NCI-H2081 (cell line): ENCODE data around the gene PDE4D.

Experiments
- DNase-seq, 2 experiments: peaks; one replicate each; lab custom pipeline; 2025; lab: John Stamatoyannopoulos, UW

Gene PDE4D

DNA sequence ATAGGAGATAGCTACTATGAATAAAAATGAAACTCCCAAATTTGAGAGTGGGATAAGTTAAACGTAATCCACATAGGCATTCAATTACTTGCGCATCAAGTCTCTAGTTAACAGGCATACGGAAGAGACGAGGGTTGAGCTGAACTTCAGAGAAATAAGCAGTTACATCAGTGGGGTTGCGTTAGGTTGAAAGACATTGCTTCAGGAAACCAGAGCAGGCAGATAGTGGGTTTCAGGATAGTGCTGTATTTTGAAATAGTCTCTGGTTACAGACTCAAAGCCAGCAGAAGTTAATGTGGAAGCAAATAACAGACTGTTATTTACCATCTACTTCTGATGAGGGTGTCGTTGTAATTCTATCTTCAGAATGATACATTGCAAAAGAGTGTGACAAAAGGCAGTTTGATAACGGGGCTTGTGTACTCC, 533.4 kb downstream of the PDE4D start:
- no peak for DNase-seq

DNA sequence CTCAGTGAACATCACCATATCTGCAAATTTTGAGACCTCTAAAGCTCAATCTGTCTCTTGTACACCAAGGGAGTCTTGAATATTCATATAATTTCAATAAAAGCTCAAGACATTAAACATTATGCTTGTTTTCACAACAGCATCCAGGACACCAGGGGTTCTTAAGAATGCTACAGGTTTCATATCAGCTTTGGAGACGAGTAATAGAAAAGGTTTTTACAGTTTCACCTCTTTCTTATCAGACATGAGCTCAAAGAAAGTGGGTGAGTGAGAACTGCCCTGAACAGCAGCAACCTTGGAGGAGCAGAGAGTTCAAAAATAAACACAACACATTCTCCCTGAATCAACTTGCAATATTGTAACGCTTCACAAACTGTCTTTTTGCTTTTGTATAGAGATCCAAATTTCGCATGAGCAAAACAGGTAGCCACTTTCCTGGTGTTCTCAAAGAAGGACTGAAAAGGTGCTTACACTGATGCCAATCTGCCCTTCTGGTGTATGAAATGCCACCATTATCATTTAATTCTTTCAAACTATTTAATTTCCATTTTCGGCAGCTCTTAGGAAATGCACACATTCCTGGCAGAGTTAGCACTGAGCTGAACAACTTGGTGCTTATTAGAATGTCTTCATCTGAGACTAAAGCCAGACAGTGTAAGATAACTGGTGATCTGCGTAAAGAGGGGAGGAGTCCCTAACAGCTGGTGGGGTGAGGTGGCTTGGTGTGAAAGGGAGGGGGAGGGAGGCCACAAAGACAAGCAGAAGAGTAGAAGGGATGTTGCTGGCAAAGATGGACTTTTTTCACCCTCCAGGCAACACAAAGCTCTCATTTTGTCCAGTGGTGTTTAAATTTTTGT, 535.3 kb downstream of the PDE4D start:
- DNase-seq: no peak

DNA sequence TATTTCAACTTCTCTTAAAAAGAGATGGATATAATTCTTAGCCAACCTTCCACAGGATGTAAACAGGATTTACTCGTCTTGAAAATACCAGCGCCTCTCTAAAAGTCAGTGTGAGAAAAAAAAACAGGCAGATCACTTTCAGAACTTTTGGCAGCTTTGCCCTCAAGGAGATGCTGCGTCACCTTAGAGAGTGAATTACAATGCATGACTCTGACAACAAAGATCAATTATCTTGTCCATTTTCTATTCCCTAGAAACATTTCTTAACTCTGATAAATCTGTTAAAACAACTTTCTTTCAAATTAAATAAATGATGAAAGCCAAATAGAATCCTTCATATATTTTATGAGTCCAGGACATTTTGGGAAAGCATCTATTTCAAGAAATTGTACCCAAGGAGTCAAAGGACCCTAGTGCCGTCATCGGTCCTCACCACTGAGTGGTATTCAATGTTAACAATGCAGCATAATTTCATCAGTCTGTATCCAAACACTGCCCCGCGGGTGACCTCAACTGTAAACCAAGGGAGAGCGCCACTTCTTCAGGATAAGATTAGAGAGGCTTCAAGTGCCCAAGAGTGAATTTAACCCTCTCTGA, 536.0 kb downstream of the PDE4D start:
- no peak for DNase-seq

DNA sequence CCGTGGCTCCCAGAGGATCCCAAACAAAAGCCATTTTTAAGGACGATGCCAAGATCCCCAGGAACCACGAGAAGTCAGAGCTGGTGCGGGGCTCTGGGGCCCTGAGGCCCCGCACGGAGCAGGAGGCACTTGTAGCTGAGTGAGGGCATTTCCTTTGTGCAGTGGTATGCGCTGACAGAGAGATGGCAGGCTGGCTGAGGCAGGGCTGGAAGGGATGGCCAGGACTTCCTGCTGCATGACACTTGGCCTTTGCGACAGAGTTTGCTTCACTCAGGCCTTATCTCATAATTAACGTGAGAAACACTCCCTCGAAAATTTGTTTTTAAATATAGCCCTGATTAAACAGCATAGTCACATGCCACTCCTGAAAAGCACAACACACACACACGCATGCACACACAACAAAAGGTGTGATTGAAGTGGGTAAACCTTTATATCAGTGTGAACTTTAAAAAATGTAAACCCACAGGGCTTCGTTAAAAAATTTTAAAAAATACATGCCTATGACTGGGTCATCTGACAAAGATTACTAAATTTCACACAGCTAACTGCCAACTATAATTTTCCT, 536.6 kb downstream of the PDE4D start:
- no peak for DNase-seq

DNA sequence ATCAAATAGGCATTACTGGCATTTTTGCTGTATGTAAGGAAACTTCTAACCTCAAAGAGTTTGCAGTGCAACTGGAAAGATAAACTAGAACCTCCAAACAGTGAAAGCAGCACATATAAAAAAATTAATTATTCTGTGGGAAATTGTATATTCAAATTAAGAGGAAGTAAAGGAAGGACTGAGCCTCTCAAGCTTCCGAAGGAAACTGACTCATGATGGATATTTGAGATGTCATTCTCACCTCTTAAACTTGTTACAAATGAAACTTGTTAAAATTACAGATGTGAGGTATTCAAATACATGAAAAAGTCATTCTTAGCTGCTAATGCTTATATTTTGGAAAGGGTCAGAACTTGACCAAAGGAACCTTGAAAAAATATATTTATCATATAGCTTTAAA, 538.7 kb downstream of the PDE4D start:
- no peak for DNase-seq

DNA sequence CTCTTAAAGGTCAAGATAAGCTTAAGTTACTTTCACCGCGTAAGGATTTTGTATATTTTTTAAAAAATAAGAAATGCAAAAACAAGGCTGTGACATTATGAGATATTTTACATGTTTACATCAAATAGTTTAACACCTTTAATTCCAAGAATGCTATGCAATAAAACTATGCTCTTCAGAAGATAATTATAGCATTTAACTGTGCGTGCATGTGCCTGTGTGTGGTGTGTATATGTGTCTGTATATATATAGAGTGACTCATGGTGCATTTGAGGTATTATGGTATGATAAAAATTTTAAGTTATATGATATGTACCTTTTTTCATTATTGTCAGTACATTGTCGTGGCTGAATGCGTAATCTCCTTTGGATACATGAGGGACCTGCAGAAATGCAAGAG, 539.3 kb downstream of the PDE4D start:
- DNase-seq: no peak

DNA sequence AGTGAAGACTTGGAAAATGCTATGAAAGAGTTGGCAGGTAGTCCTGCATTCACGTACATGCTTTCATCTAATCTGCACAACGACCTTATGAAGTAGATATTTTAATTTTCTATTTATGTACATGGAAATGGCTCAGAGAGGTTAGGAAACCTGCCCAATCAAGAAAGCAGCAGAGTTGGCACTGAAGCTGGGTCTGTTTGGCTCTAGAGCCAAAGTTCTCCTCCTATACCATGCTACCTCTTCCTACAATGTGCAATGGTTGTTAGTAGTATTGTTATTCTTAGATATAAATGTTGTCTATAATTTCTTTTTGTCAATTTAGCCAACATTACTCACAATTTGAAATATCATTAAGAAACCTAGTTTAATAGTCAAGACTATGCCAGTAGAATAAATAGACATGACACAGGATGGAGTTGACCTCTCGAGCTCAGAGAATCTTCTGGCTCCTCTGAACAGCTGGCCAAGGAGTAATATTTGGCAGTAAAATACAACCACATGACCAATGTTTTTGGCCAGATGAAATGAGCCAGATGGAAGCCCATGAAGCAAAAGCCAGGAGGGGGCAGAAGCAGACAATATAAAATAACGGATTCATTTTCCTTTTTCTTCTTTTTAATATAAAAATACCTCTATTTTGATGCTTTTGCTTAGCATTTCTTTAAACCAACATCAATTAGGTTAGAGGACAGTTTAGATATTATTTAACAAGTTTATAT, 542.3 kb downstream of the PDE4D start:
- no peak for DNase-seq

DNA sequence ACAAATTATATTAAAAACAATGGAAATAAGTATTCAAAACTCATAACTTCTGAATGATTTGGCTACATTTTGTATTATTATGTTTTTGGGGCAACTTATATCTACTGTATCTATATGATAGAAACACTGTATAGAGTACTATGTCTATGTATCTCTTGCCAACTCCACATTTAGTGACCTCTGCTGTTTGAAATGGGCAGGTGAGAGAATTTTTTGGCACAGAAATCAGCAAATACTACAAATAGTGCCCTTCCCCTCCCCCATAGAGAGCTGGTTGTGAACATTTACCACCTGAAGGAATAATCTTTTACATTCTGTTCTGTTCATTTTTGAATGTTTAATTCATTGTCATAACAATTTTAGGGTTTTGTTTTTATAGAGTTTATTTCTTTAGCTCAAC, 545.3 kb downstream of the PDE4D start:
- peak; percentile 2 to 31 for DNase-seq

DNA sequence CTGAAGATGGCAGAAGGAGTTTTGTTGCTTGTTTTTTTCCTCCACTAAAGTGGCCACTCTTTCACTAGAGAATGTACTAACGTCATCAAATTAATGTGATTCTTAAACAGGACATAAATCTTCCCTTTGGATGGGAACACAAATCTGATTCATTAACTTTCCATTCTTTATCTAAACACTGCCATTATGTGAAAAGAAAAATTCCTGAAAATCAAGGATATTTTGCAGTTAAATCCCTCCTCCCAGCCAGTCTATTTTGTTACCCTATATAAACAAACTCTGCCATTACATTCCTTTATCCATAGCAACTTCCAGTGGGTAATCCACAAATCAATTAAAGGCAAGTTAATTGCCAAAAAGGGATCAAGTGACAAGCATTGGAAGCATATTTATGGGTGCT, 546.5 kb downstream of the PDE4D start:
- no peak for DNase-seq

DNA sequence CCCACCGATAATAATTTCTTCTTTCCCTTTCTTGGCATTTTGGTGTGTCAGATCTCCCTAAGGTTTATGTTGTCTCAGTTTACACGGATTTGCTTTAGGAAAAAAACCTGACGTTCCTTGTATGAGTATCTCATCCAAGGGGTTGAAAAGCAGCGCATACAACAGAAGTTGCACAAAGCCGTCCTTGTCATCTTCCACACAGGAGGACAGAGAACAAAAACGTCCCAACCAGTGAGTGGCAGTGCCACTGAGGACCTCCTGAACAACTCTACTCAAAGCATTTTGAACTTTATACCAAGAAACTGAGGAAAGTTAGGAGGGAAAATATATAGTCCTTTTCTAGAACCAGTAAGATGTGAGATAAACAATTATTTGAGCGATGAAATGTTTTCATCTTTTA, 547.0 kb downstream of the PDE4D start:
- DNase-seq: no peak

DNA sequence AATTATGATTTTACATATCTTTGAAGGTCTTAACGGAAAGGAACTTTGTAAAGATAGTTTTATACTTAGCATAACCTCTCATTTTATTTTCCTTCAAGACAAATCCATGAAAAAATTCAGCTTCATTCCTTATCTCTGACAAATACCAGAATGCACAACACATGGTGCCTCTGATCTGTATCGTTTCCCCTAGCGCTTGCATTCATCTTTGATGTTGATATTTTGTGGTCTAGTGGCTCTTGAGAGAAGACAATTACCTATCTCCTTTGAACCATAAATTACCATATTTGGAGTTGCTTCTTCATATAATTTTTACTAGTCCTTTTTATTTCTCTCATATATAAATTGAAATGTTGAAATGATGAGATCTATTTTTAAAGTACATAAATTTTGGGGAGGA, 551.3 kb downstream of the PDE4D start:
- no peak for DNase-seq

DNA sequence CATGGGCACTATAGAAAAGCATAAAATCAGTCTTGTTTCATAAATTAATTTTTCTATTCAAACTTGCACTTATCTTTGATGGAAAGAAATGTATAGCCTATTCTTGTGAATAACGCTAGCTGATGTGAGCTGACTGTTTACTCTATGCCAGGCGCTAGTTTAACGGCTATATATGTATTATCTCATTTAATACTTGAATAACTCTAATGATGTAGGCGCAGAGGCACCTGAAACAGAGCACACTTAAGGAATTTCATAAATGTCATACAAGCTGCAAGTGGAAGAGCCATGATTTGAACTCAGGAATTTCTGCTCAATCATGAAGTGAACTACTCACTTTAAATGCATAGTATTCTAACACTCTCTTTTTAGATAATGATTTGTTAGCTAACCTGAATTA, 551.8 kb downstream of the PDE4D start:
- DNase-seq: no peak

DNA sequence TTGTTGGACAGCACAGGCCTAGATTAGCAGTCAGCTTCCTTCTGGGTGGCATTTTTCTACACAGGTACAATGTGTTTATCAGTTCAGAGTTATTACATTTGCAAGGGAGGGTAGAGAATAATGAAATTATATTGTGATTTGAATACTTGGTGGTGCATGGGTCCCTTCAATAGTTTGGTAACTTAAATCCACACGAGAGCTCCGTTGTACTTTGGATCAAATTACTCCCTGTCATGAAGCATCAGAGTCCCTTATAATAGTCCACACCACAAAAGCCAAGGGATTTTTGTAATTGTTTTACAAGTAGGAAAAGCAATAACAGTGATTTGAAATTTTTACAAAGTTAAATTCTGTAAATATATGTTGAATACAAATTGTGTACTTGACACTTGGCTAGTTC, 552.4 kb downstream of the PDE4D start:
- no peak for DNase-seq

DNA sequence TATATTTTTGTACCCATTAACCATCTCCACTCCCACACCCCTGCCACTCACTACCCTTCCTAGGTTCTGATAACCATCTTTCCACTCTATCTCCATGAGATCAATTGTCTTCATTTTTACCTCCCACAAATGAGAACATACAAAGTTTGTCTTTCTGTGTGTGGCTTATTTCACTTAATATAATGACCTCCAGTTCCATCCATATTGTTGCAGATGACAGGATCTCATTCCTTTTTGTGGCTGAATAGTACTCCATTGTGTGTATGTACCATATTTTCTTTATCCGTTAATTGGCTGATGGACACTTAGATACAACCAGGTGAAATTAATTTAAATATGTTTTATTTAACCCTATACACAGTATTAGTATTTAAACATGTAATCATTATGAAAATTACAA, 552.9 kb downstream of the PDE4D start:
- no peak for DNase-seq

DNA sequence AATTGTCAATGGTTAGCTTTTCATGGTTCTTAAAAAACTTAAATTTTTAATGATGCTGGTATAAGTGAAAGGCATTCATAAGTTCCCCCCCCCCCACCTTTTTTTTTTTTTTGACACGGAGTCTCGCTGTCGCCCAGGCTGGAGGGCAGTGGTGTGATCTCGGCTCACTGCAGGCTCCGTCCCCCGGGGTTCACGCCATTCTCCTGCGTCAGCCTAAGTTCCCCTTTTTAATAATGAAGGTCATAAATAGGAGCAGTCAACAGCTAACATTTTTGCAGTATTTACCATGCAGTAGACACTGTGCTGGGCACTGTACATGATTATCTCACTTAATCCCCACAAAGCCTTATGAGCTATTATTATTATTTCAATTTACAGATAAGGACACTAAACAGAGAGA, 556.3 kb downstream of the PDE4D start:
- no peak for DNase-seq

DNA sequence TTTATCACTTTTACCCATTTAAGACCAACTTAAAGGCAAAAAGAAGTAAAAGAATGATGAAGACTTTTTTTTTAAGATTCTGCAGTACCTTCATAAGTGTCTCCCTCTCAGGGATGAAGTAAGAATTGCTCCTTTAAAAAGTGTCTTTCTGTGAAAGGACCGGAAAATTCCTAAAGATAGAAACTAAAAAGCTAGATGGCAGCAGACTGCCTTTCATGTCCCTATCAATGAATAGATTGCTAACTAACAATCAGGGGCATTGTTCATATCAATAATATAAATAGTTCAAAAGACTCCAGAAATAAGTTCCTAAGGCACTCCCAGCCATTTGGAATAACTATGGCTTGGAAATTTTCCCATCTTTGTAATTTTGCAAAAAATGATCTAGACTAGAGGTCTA, 558.0 kb downstream of the PDE4D start:
- no peak for DNase-seq

DNA sequence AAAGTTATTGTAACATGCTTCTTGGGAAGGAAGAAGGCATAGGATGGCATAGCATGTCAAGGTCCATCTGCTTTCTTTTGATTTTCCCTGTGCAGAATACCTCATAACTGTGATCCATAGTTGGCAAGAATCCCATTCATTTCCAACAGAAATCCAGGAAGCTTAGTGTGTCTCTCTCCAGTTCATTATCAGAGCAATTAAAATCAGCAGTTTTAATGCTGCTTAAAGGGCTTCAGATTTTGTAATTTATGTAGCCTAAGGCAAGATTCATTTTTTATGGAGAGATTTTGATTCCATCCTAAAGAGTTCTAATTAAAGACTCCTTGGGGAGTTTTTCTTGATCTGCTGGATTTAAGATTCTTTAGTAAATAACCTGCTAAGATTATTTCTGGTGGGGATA, 560.1 kb downstream of the PDE4D start:
- DNase-seq: no peak

DNA sequence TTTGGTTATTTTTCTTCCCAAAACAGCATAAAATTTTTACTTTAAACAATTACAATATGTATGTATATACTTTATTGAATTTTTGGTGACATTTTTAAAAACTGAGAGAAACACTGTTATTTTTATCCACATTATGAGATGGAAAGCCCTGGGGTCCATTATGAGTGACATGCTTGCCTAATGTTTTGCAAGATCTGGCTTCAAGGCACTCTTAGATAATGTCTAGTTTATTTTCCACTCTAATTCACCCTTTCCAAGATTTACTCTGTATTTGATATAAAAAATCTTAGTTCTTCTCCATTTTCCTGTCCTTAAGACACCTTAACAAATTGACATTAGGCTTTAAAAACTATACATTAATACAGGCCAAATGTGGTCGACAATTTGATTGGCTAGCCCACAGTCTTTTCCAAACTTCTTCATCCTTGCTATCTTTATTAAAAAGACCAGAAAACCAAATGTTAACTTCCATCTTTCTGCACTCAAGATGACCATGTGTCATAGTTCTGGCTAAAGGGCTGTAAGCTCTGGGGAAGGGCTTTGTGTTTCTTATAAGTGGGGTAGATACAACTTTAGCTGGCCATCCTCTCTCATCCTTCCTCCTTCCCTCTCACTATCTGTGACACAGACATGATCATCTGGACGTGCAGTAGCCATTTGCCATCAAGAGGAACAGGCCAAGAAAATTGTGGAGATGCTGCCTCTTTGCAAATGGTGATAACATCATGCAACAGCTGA, 561.1 kb downstream of the PDE4D start:
- DNase-seq: no peak

DNA sequence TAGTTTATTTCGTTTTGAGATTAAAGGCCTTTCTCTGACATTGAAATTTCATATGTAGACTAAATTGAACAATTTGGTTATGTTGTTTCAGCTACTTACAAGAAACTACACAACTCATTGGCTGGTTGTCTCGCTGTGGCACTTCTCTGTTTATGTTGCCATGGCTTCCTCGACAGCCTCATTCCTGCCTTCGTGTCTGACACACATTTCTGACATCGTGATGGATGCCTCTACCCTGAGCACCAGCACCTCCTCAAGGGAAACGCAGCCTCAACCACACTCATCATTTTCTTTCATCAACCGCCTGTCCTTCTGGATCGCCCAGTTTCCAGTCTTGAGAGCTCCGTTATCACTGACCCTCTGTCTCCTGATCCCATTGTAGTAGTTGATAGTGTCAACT, 562.8 kb downstream of the PDE4D start:
- DNase-seq: no peak

DNA sequence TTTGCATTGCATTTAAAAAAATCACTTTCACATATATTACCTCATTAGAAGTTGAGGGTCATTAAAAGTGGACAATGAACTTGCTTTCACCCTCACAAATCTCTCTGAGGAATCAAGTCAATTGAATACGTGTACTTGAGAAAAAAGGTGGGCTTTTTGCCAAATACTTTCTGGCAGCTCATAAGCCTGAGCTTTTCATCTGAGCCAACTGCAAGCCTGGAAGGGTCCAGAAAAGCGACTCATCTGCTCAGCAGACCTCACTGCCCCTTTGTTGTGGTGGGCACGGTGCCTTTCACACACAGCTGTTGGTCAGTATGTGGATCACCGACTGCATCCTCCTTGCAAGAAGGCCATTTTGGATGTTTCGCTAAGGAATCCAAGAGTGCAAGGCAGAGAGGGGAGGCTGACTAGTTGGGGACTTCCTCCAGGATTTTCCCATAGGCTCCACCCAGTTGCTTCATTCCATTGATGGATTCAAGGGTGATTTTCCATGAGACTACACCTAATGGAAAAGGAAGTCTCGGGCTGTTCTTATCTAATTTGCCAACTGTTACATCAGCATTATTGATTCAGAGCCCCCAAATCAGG, 564.7 kb downstream of the PDE4D start:
- peak in 1 of 2 experiments; percentile 28 for DNase-seq

DNA sequence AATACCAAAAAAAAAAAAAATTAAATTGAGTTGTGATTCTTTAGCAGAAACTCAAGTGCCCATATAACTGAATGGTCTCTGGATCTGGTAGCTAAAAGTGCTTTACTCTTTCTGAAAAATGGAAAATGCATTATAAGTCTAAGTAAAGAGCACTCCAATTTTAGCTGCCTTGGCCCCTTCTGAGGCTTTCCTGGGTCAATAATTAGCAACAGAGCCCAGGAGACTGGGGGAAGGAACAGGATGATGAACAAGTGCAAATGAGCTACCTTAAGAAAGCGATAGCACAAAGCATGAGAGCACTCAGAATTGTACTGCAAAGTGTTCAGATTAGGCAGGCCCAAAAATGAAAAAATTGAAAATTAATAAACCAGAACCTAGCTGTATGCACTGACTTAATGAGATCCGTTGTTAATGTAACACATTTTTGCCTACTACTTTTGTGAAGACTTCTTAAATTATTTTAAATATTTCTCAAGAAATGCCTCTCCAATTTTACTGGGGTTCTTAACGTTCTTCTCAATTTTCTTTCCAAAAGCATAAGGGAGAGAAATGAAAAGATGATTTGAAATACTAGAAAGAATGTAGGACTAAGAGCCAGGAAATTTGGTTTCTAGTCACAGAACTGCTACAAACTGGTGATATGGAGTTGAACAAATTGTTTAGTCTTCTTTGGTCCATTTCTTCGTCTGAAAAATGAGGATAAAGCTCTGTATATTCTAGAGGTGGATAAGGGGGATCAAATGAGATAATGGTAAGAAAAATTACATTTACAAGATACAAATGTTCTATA, 566.1 kb downstream of the PDE4D start:
- no peak for DNase-seq
